KOPT-K1 (cell line): ENCODE measurements around the gene CA10.

Experiments
- H3K27ac ChIP-seq: fragments of 200-600 bp; sonication (generic); 2 replicates; pipeline ENCODE4 v1.5.1; 2016; ENCODE audit warnings: antibody characterized with exemption, mild to moderate bottlenecking, low read depth, low read length; ENCODE audit not compliant: poor library complexity, severe bottlenecking
- H3K36me3 ChIP-seq: fragments of 200-600 bp; sonication (generic); 2 replicates; pipeline ENCODE4 v1.5.1; 2017; ENCODE audit warnings: antibody characterized with exemption, mild to moderate bottlenecking, low read length, moderate library complexity; ENCODE audit not compliant: insufficient read depth
- H3K9me3 ChIP-seq: fragments of 200-600 bp; sonication (generic); 2 replicates; pipeline ENCODE4 v1.5.1; 2017; ENCODE audit warnings: antibody characterized with exemption, low read length, mild to moderate bottlenecking; ENCODE audit not compliant: insufficient read depth, poor library complexity, severe bottlenecking

Gene CA10

GRCh38 chr17:52041123-52041617, 117.3 kb downstream of the CA10 start:
- Histone ChIP-seq H3K36me3 (no peaks in the 10 kb centered on the region), H3K9me3 (no peaks in the 10 kb centered on the region), H3K27ac (no peak overlapping the region)

- H3K27ac ChIP-seq, result no peak overlapping the region
- H3K36me3 ChIP-seq, result no peaks in the 10 kb centered on the region
- no peaks in the 10 kb centered on the region for H3K9me3 ChIP-seq
These were observed 122.1 kb downstream of the CA10 start for GRCh38 chr17:52036416-52036815.

GRCh38 chr17:52035336-52035915, 123.1 kb downstream of the CA10 start:
- Histone ChIP-seq H3K36me3 (no peaks in the 10 kb centered on the region), H3K9me3 (no peaks in the 10 kb centered on the region), H3K27ac (no peak overlapping the region)

- no peak overlapping the region for H3K27ac ChIP-seq
- H3K9me3 ChIP-seq, result no peaks in the 10 kb centered on the region
- no peaks in the 10 kb centered on the region for H3K36me3 ChIP-seq
These were observed 126.1 kb downstream of the CA10 start for GRCh38 chr17:52032454-52032853.

DNA sequence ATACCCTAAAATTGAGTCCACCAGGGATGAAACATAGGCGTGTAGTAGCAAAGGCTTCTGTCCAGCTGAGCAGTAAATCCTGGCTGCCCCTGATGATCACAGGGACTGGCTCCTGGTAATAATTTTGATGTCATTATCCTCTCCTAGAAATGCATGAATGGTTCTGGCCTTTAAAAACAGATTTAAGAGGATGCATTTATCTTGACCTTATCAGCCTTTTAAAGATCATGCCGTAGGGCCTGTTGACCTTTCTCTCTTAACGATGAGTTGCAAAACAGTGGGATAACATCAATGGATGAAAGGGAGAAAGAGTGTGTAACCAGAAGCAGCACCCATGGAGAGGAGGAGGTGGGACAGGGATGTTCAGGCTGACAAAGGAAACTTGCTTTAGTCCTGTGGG, 128.5 kb downstream of the CA10 start:
- Histone ChIP-seq H3K27ac (no peak overlapping the region), H3K36me3 (no peaks in the 10 kb centered on the region), H3K9me3 (no peaks in the 10 kb centered on the region)

- Histone ChIP-seq H3K9me3 (no peaks in the 10 kb centered on the region), H3K36me3 (no peaks in the 10 kb centered on the region), H3K27ac (no peak overlapping the region)
These were observed 130.8 kb downstream of the CA10 start for GRCh38 chr17:52027620-52028295.

- no peak overlapping the region for H3K27ac ChIP-seq
- H3K9me3 ChIP-seq, result no peaks in the 10 kb centered on the region
- H3K36me3 ChIP-seq, result no peaks in the 10 kb centered on the region
These were observed 131.4 kb downstream of the CA10 start for GRCh38 chr17:52027081-52027480.

- Histone ChIP-seq H3K27ac (no peak overlapping the region), H3K36me3 (no peaks in the 10 kb centered on the region), H3K9me3 (no peaks in the 10 kb centered on the region)
These were observed 132.4 kb downstream of the CA10 start for GRCh38 chr17:52026075-52026474.

DNA sequence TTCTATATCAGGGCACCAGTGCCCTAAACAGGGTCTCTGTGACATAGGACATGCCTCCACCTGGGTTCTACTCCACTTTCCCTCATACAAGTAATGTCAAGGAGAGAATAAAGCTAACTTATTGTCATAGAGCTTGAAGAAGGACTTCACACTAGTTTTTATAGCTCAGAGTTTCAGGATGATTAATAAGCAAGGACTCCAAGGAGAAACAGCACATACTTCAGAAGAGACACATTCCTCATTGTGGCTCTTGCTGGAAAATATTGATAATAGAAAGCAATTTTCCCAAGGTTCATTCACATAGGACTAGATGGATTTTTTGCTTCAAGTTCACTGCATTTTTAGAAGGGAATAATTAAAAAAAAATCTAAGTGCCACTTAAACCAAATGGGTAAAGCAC, 133.3 kb downstream of the CA10 start:
- Histone ChIP-seq H3K27ac (no peak overlapping the region), H3K9me3 (no peaks in the 10 kb centered on the region)

GRCh38 chr17:52024300-52024870, 134.1 kb downstream of the CA10 start:
- Histone ChIP-seq H3K27ac (no peak overlapping the region), H3K9me3 (no peaks in the 10 kb centered on the region), H3K36me3 (no peaks in the 10 kb centered on the region)

More for the DNA sequence above, 133.3 kb downstream of the CA10 start:
- no peaks in the 10 kb centered on the region for H3K36me3 ChIP-seq

- Histone ChIP-seq H3K36me3 (no peaks in the 10 kb centered on the region), H3K9me3 (no peaks in the 10 kb centered on the region), H3K27ac (no peak overlapping the region)
These were observed 147.4 kb downstream of the CA10 start for GRCh38 chr17:52011064-52011463.

- no peak overlapping the region for H3K27ac ChIP-seq
- no peaks in the 10 kb centered on the region for H3K9me3 ChIP-seq
- H3K36me3 ChIP-seq, result no peaks in the 10 kb centered on the region
These were observed 158.9 kb downstream of the CA10 start for GRCh38 chr17:51999654-52000053.

- Histone ChIP-seq H3K9me3 (no peaks in the 10 kb centered on the region), H3K27ac (no peak overlapping the region), H3K36me3 (no peaks in the 10 kb centered on the region)
These were observed 160.8 kb downstream of the CA10 start for GRCh38 chr17:51997723-51998122.

DNA sequence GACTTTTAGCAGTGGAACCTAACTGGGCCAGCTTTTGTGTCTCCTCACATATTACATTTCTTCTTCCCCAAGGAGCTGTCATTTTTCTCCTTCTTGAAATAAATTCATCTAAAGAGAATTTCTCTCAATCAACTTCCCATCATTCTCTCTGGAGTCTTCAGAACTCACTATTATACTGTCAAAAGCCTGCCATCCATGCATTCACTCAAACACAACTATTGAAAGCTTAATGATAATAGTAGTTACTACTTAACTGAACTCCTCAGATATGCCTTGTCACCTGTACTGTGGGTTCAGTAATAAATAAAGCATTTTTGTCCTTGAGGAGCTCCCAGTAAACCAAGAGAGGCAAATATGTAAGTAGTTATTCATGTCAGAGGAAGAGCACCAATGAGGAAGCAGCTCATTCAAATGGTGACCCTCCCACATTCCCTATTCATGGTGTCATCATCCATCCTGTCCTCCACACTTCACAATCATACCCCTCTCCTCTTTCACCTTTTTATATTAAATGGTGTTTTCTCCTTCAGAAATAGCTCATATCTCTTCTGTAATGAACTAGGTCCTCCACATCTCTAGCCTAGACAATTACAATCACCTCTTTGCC, 162.6 kb downstream of the CA10 start:
- no peaks in the 10 kb centered on the region for H3K36me3 ChIP-seq
- H3K9me3 ChIP-seq, result no peaks in the 10 kb centered on the region
- H3K27ac ChIP-seq, result no peak overlapping the region

- no peaks in the 10 kb centered on the region for H3K9me3 ChIP-seq
- H3K27ac ChIP-seq, result no peak overlapping the region
- H3K36me3 ChIP-seq, result no peaks in the 10 kb centered on the region
These were observed 165.6 kb downstream of the CA10 start for GRCh38 chr17:51992864-51993416.
